Prostate gland (tissue), 2 donors: Measurements from ENCODE around the gene ZFAND3.

Source experiments
- CTCF ChIP-seq, 4 experiments: fragments of 200-600 bp in 2 of 4; fragments of 450-650 bp in 2 of 4; sonication (generic) in 2 of 4; IDR thresholded peaks; 1 replicate in 3 of 4; 2 replicates in 1 of 4; pipeline ENCODE4 v1.5.1; 2016 to 2019; ENCODE audit warnings: antibody characterized with exemption in 4 of 4, mild to moderate bottlenecking in 2 of 4, moderate library complexity in 2 of 4
- POLR2AphosphoS5 ChIP-seq: sonication (generic); formaldehyde crosslinking; IDR thresholded peaks from one replicate; pipeline ENCODE4 v1.6.1; 2017; ENCODE audit warnings: antibody characterized with exemption

- TF ChIP-seq CTCF (IDR thresholded peaks at IDR 0.05) (no peak), POLR2AphosphoS5 (no peak)
These were observed 13.3 kb upstream of the ZFAND3 start for GRCh38 chr6:37806213-37806612.
